Brain microvascular endothelial cell (primary cell): ENCODE data around the gene GATA3.

Source experiments
- DNase-seq: peaks from one replicate; pipeline ENCODE4 v3.0.0-alpha.2; 2020
- H3K27ac ChIP-seq: fragments of 250-450 bp; sonication (Bioruptor Pico); 2 replicates; pipeline ENCODE4 v1.5.1; 2020; ENCODE audit warnings: mild to moderate bottlenecking, moderate library complexity
- H3K27me3 ChIP-seq: fragments of 250-450 bp; sonication (Bioruptor Pico); replicated peaks from 2 replicates; pipeline ENCODE4 v1.5.1; 2020; ENCODE audit warnings: mild to moderate bottlenecking
- H3K36me3 ChIP-seq: fragments of 250-450 bp; sonication (Bioruptor Pico); replicated peaks from 2 replicates; pipeline ENCODE4 v1.5.1; 2020; ENCODE audit warnings: mild to moderate bottlenecking
- H3K4me3 ChIP-seq: 2 replicates; pipeline ENCODE4 v1.5.1; 2011; ENCODE audit warnings: low read depth, mild to moderate bottlenecking, control low read depth, low read length, moderate library complexity
- CTCF ChIP-seq: IDR thresholded peaks from 2 replicates; pipeline ENCODE4 v1.5.1; 2011; ENCODE audit warnings: low read depth, mild to moderate bottlenecking, moderate library complexity, low read length, control low read depth, inconsistent platforms; ENCODE audit errors: missing control alignments
- in situ Hi-C: cut with HindIII; loops from 2 replicates; pipeline ENCODE4 v1.10.0; 2017; ENCODE audit warnings: low sequenced_read_pairs, low pct_ligation_motif_present

GATA3 gene

GRCh38 chr10:8112230-8112905 lies 57.9 kb downstream of the GATA3 start:
- no peak for TF ChIP-seq CTCF
- H3K27ac ChIP-seq, result no peak overlapping the region
- in situ Hi-C loops, result no loop called here
- H3K4me3 ChIP-seq, result no peak overlapping the region
- H3K36me3 ChIP-seq, result no peaks in the 10 kb centered on the region
- no peaks in the 10 kb centered on the region for H3K27me3 ChIP-seq
- DNase-seq, result no peak

- no peak overlapping the region for H3K27ac ChIP-seq
- in situ Hi-C loops, result no loop called here
- TF ChIP-seq CTCF, result no peak
- no peak for DNase-seq
- H3K36me3 ChIP-seq, result no peaks in the 10 kb centered on the region
- no peaks in the 10 kb centered on the region for H3K27me3 ChIP-seq
- no peak overlapping the region for H3K4me3 ChIP-seq
These were observed 58.5 kb downstream of the GATA3 start for GRCh38 chr10:8112942-8113442.

- Histone ChIP-seq H3K4me3 (no peak overlapping the region), H3K36me3 (no peaks in the 10 kb centered on the region), H3K27me3 (no peaks in the 10 kb centered on the region), H3K27ac (no peak overlapping the region)
- in situ Hi-C loops, result no loop called here
- no peak for DNase-seq
- TF ChIP-seq CTCF, result no peak
These were observed 59.1 kb downstream of the GATA3 start for GRCh38 chr10:8113616-8114015.

- DNase-seq, result no peak
- Histone ChIP-seq H3K4me3 (no peak overlapping the region), H3K27ac (no peak overlapping the region), H3K27me3 (no peaks in the 10 kb centered on the region), H3K36me3 (no peaks in the 10 kb centered on the region)
- in situ Hi-C loops, result no loop called here
- no peak for TF ChIP-seq CTCF
These were observed 60.5 kb downstream of the GATA3 start for GRCh38 chr10:8114741-8115617.

- Histone ChIP-seq H3K27me3 (no peaks in the 10 kb centered on the region), H3K36me3 (no peaks in the 10 kb centered on the region), H3K4me3 (no peak overlapping the region), H3K27ac (no peak overlapping the region)
- in situ Hi-C loops, result no loop called here
- DNase-seq, result no peak
- no peak for TF ChIP-seq CTCF
These were observed 61.1 kb downstream of the GATA3 start for GRCh38 chr10:8115618-8115980.
